ENCODE measurements around the gene ECHDC1.
"Not testable (repeated sequence)": the region's sequence is repeated elsewhere in the genome, so short reads cannot be mapped to it uniquely, and the experiment has no call there.

Gene ECHDC1, protein sequence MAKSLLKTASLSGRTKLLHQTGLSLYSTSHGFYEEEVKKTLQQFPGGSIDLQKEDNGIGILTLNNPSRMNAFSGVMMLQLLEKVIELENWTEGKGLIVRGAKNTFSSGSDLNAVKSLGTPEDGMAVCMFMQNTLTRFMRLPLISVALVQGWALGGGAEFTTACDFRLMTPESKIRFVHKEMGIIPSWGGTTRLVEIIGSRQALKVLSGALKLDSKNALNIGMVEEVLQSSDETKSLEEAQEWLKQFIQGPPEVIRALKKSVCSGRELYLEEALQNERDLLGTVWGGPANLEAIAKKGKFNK

GRCh38 chr6:127342946-127343808, at the start of gene ECHDC1:
ECHDC1 (minus strand) TSS chr6:127343609; CDS start chr6:127331028, 12,581 bp downstream.
- DNase-seq (ENCODE audit: low read depth) = no peak

GRCh38 chr6:127392301-127392700, 48.9 kb upstream of the ECHDC1 start:
- DNase-seq (ENCODE audit: low read depth) = no peak

GRCh38 chr6:127391094-127391953, 47.9 kb upstream of the ECHDC1 start:
- no peak for DNase-seq (ENCODE audit: low read depth)

GRCh38 chr6:127389706-127390105, 46.3 kb upstream of the ECHDC1 start:
- DNase-seq (ENCODE audit: low read depth) = no peak

GRCh38 chr6:127385668-127386430, 42.4 kb upstream of the ECHDC1 start:
- DNase-seq (ENCODE audit: low read depth) = no peak

- DNase-seq (ENCODE audit: low read depth) = not testable (repeated sequence)
Measured at GRCh38 chr6:127384848-127385247, 41.4 kb upstream of the ECHDC1 start.

- DNase-seq (ENCODE audit: low read depth) = peak; percentile 13
Measured at GRCh38 chr6:127383988-127384387, 40.6 kb upstream of the ECHDC1 start.

GRCh38 chr6:127382413-127382812, 39.0 kb upstream of the ECHDC1 start:
- DNase-seq (ENCODE audit: low read depth) = no peak

DNA sequence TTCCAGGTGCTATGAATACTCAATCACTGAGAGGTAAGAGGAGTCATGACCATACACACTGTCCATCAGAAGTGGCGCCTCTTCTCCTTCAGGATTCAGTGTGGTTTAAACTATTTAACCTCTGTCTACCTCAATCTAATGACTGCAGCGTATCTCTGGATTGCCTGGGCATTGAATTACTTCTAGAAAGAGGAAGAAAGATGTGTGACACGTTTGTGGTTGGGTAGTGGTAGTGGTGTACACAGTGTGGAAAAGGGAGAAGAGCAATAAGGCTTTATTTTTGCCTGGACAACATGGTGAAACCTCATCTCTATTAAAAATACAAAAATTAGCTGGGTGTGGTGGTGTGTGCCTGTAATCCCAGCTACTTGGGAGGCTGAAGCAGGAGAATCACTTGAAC, 38.0 kb upstream of the ECHDC1 start:
- no peak for DNase-seq (ENCODE audit: low read depth)

DNA sequence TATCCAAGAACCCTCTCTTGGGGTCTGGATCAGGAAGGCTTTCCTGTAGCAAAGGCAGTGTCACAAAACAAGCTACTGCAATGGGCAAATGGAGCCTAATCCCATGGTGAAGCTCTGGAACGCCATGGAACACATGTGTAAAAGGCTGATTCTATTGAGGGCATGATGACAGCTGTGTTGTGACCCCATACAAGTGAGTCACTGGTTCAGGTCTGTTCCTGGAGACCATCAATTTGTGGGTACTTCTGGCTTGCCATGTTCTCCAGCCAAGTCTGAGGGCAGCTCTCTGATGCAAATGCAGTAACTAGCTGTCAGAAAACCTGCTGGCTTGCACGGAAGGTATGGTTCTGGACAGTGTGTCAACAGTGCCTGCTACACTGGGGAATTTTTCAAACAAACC, 33.3 kb upstream of the ECHDC1 start:
- DNase-seq (ENCODE audit: low read depth) = no peak

- no peak for DNase-seq (ENCODE audit: low read depth)
Measured at GRCh38 chr6:127367023-127367375, 23.6 kb upstream of the ECHDC1 start.

DNA sequence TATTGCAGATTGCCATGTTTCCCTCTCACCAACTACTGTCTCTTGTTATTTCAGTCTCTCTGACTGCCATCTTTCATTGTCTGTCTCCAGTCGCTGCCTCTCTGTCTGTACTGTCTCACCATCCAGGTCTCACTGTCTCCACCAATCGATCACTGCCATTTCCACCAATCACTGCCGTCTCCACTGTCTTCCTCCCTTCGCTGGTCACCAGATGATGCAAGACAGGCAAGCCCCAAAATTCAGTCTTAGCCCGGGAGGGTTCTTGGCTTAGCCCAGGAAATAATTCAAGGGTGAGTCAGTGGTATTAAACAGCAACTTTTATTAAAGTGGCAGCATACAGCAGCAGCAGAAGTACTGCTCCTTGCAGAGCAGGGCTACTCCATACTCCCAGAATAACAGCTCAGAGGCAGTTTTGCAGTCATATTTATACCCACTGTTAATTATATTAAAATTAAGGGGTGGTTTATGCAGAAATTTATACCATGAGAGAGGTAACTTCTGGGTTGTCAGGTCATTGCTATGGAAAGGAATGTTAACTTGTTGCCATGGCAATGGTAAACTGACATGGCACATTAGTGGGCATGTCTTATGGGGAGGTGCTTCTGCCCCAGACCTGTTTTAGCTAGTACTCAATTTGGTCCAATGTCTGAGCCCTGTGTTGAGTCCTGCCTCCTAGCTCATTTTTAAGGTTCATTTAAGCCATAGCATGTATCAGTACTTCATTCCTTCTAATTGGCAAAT, 23.0 kb upstream of the ECHDC1 start:
- DNase-seq (ENCODE audit: low read depth) = peak; percentile 96

GRCh38 chr6:127365874-127366273, 22.5 kb upstream of the ECHDC1 start:
- no peak for DNase-seq (ENCODE audit: low read depth)

DNA sequence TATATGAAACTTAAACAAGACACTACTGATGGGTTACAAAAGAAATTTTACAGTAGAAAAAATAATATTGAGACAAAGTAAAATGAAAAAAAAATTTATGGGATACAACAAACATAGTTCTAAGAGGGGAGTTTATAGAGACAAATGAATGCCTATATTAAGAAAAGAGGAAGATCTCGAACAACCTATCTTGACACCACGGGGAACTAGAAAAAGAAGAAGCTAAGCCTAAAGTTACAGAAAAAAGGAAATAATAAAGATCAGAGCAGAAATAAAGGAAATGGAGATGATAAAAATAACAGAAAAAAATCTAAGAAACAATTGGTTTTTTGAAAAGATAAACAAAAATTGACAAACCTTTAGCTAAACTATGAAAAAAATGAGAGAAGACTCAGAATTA, 9.1 kb upstream of the ECHDC1 start:
- DNase-seq (ENCODE audit: low read depth) = no peak

GRCh38 chr6:127349980-127350379, 6.6 kb upstream of the ECHDC1 start:
- no peak for DNase-seq (ENCODE audit: low read depth)

DNA sequence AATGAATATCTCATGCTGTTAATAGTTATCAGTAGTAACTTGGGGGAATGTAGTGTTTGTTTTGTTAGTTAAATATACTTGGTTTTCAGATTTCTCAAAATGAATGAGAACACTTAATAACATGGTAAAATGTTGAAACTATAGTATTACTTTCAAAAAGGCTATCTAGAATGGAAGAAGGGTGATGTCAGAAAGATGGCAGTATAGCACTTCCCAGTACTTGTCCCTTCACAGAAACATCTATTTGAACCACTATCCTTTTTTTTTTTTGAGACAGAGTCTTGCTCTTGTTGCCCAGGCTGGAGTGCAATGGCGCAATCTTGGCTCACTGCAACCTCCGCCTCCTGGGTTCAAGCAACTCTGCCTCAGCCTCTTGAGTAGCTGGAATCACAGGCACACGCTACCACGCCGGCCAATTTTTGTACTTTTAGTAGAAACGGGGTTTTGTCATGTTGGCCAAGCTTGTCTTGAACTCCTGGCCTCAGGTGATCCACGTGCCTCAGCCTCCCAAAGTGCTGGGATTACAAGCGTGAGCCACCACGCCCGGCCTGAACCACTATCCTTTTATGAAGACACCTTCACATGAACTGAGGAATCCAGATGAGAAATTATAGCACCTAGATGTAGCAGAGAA, 4.7 kb upstream of the ECHDC1 start:
- DNase-seq (ENCODE audit: low read depth) = no peak

GRCh38 chr6:127347178-127347577, 3.8 kb upstream of the ECHDC1 start:
- DNase-seq (ENCODE audit: low read depth) = no peak

GRCh38 chr6:127345521-127345920, 2.1 kb upstream of the ECHDC1 start:
- no peak for DNase-seq (ENCODE audit: low read depth)

DNA sequence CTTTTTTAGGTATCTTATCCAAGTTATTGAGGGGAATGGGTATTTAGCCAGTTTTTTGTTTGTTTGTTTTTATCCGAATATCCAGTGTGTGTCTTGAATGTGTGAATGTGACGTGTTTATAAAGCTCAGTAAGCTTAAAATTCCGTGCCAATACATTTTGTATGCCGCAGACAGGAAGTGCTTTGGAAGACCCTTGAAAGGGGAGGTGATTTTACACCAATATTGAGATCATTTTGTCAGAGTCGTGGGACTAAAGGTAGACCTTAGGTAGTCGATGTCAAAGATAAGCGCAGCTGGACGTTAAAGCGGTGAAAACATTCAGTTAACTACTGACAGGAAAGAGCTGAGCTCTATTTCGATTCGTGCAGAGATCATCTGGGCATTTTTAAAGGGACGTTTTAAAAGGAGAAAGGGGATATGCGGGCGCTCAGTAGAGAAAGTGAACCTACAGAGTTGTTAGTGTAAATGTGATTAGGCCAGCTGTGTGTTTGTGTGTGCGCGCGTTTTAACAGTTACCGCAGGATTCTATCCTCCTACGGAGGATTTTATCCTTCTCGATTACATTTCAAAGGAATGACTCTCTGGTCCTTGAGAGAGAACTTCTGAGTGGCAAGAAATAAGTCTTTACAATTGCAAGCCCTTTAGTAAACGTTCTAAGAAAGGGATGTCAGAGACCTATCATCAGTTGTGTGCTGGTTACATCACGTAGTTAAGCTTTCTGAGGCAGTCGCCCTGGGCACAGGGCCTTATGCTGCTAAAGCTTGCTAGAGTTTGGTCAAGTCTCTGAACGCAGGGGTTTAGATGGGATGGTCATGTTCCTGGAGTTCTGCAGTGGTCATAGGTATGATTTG, 625 bp upstream of the ECHDC1 start:
- DNase-seq (ENCODE audit: low read depth) = no peak

Data from GM04503 (cell line).